ENCODE results near the gene PGRMC2.
"Not testable (repeated sequence)": the region's sequence is repeated elsewhere in the genome, so short reads cannot be mapped to it uniquely, and the experiment has no call there.

PGRMC2 gene

GRCh38 chr4:128256539-128256938 lies 31.1 kb downstream of the PGRMC2 start:
- POLR2A ChIA-PET: no interaction called here
- CTCF ChIA-PET: no interaction called here
- no peak for DNase-seq (ENCODE audit: extremely low spot score)
- TF ChIP-seq FOXM1 (IDR thresholded peaks at IDR 0.05; ENCODE audit: borderline replicate concordance) (no peak), FOXA1 (IDR thresholded peaks at IDR 0.05) (no peak), NFRKB (IDR thresholded peaks at IDR 0.05) (no peak)

GRCh38 chr4:128255906-128256305 lies 31.7 kb downstream of the PGRMC2 start:
- CTCF ChIA-PET: no interaction called here
- no peak for DNase-seq (ENCODE audit: extremely low spot score)
- no peak for TF ChIP-seq L3MBTL2 (conservative IDR thresholded peaks at IDR 0.05)
- TF ChIP-seq ZNF384 (IDR thresholded peaks at IDR 0.05): no peak
- TF ChIP-seq PKNOX1 (IDR thresholded peaks at IDR 0.05): no peak
- no peak for TF ChIP-seq FOXM1 (IDR thresholded peaks at IDR 0.05; ENCODE audit: borderline replicate concordance)
- no peak for TF ChIP-seq LEF1 (IDR thresholded peaks at IDR 0.05; ENCODE audit: borderline replicate concordance)
- no peak for TF ChIP-seq NFRKB (IDR thresholded peaks at IDR 0.05)
- TF ChIP-seq CTBP1 (IDR thresholded peaks at IDR 0.05; ENCODE audit: borderline replicate concordance): no peak
- TF ChIP-seq FOXA1 (IDR thresholded peaks at IDR 0.05): no peak
- no peak for TF ChIP-seq ARNT (IDR thresholded peaks at IDR 0.05)
- no peak for TF ChIP-seq BHLHE40 (IDR thresholded peaks at IDR 0.05; ENCODE audit: borderline replicate concordance)
- no peak for TF ChIP-seq TARDBP (IDR thresholded peaks at IDR 0.05)
- TF ChIP-seq FOXK2 (IDR thresholded peaks at IDR 0.05): no peak
- TF ChIP-seq SP1 (IDR thresholded peaks at IDR 0.05): no peak
- no peak for TF ChIP-seq HDGF (IDR thresholded peaks at IDR 0.05; ENCODE audit: borderline replicate concordance)
- no peak for TF ChIP-seq SUZ12 (IDR thresholded peaks at IDR 0.05)
- no peak for TF ChIP-seq ELF4 (IDR thresholded peaks at IDR 0.05)
- POLR2A ChIA-PET: no interaction called here

- DNase-seq (ENCODE audit: extremely low spot score): no peak
- ChIA-PET CTCF (no interaction called here), POLR2A (no interaction called here)
- no peak for TF ChIP-seq FOXK2 (IDR thresholded peaks at IDR 0.05)
- TF ChIP-seq ZNF384 (IDR thresholded peaks at IDR 0.05): no peak
- TF ChIP-seq LEF1 (IDR thresholded peaks at IDR 0.05; ENCODE audit: borderline replicate concordance): no peak
- no peak for TF ChIP-seq BHLHE40 (IDR thresholded peaks at IDR 0.05; ENCODE audit: borderline replicate concordance)
- no peak for TF ChIP-seq NFRKB (IDR thresholded peaks at IDR 0.05)
- no peak for TF ChIP-seq FOXM1 (IDR thresholded peaks at IDR 0.05; ENCODE audit: borderline replicate concordance)
- TF ChIP-seq ARNT (IDR thresholded peaks at IDR 0.05): no peak
- TF ChIP-seq SP1 (IDR thresholded peaks at IDR 0.05): no peak
- no peak for TF ChIP-seq HDGF (IDR thresholded peaks at IDR 0.05; ENCODE audit: borderline replicate concordance)
- no peak for TF ChIP-seq SUZ12 (IDR thresholded peaks at IDR 0.05)
- TF ChIP-seq L3MBTL2 (conservative IDR thresholded peaks at IDR 0.05): no peak
- no peak for TF ChIP-seq PKNOX1 (IDR thresholded peaks at IDR 0.05)
Measured at GRCh38 chr4:128249787-128250668, 37.6 kb downstream of the PGRMC2 start.

GRCh38 chr4:128247906-128248305 lies 39.7 kb downstream of the PGRMC2 start:
- TF ChIP-seq CTBP1 (IDR thresholded peaks at IDR 0.05; ENCODE audit: borderline replicate concordance): no peak
- no peak for TF ChIP-seq LEF1 (IDR thresholded peaks at IDR 0.05; ENCODE audit: borderline replicate concordance)
- TF ChIP-seq SUZ12 (IDR thresholded peaks at IDR 0.05): no peak
- no peak for TF ChIP-seq L3MBTL2 (conservative IDR thresholded peaks at IDR 0.05)
- TF ChIP-seq BHLHE40 (IDR thresholded peaks at IDR 0.05; ENCODE audit: borderline replicate concordance): no peak
- TF ChIP-seq FOXK2 (IDR thresholded peaks at IDR 0.05): no peak
- TF ChIP-seq ARNT (IDR thresholded peaks at IDR 0.05): no peak
- no peak for TF ChIP-seq TARDBP (IDR thresholded peaks at IDR 0.05)
- no peak for TF ChIP-seq HDGF (IDR thresholded peaks at IDR 0.05; ENCODE audit: borderline replicate concordance)
- no peak for TF ChIP-seq FOXA1 (IDR thresholded peaks at IDR 0.05)
- TF ChIP-seq PKNOX1 (IDR thresholded peaks at IDR 0.05): no peak
- no peak for TF ChIP-seq NFRKB (IDR thresholded peaks at IDR 0.05)
- TF ChIP-seq ZNF384 (IDR thresholded peaks at IDR 0.05): no peak
- no peak for TF ChIP-seq SP1 (IDR thresholded peaks at IDR 0.05)
- no peak for TF ChIP-seq ELF4 (IDR thresholded peaks at IDR 0.05)
- TF ChIP-seq FOXM1 (IDR thresholded peaks at IDR 0.05; ENCODE audit: borderline replicate concordance): no peak
- CTCF ChIA-PET: no interaction called here
- POLR2A ChIA-PET: no interaction called here
- no peak for DNase-seq (ENCODE audit: extremely low spot score)

GRCh38 chr4:128245391-128245790 lies 42.2 kb downstream of the PGRMC2 start:
- DNase-seq (ENCODE audit: extremely low spot score); POLR2A ChIA-PET: not testable (repeated sequence)
- CTCF ChIA-PET: interaction anchor here (0.7 kb wide), 1 partner anchor 9 kb away, joined by 3 read pairs; no protein-coding TSS in a partner anchor

GRCh38 chr4:128244379-128244778 lies 43.2 kb downstream of the PGRMC2 start:
- POLR2A ChIA-PET: no interaction called here
- DNase-seq (ENCODE audit: extremely low spot score): no peak
- TF ChIP-seq PKNOX1 (IDR thresholded peaks at IDR 0.05) (no peak), TARDBP (IDR thresholded peaks at IDR 0.05) (no peak), BHLHE40 (IDR thresholded peaks at IDR 0.05; ENCODE audit: borderline replicate concordance) (no peak), ZNF384 (IDR thresholded peaks at IDR 0.05) (no peak), SUZ12 (IDR thresholded peaks at IDR 0.05) (no peak), FOXA1 (IDR thresholded peaks at IDR 0.05) (no peak), LEF1 (IDR thresholded peaks at IDR 0.05; ENCODE audit: borderline replicate concordance) (no peak), ELF4 (IDR thresholded peaks at IDR 0.05) (no peak), FOXK2 (IDR thresholded peaks at IDR 0.05) (no peak), FOXM1 (IDR thresholded peaks at IDR 0.05; ENCODE audit: borderline replicate concordance) (no peak)
- CTCF ChIA-PET: no interaction called here
